Osteoblast (primary cell): ENCODE results near the gene C6orf89. TPM values are rescaled to one million over a fixed set of nuclear protein-coding genes. Genes with fewer than 3 reads are reported as not detected.
A peak's percentile ranks its signal among the peaks of the same experiment; 100 is the strongest.

Source experiments
- DNase-seq: peaks from one replicate; pipeline ENCODE4 v3.0.0; 2011; ENCODE audit warnings: low spot score, mixed read lengths; ENCODE audit not compliant: insufficient read length; ENCODE audit errors: missing footprints
- H2AFZ ChIP-seq: 2 replicates; pipeline ENCODE4 v1.6.0; 2011; ENCODE audit warnings: mild to moderate bottlenecking, low read length
- H3K27ac ChIP-seq: 2 replicates; pipeline ENCODE4 v1.5.1; 2011; ENCODE audit warnings: mild to moderate bottlenecking, low read depth, low read length, moderate library complexity
- H3K27me3 ChIP-seq: 2 replicates; pipeline ENCODE4 v1.6.0; 2012; ENCODE audit warnings: mild to moderate bottlenecking, control low read depth, inconsistent platforms, low read length, moderate library complexity; ENCODE audit not compliant: insufficient read depth
- H3K36me3 ChIP-seq: 2 replicates; pipeline ENCODE4 v1.5.1; 2011; ENCODE audit warnings: mild to moderate bottlenecking, low read length, control low read depth, moderate library complexity; ENCODE audit not compliant: insufficient read depth
- H3K4me1 ChIP-seq: 2 replicates; pipeline ENCODE4 v1.5.1; 2011; ENCODE audit warnings: mild to moderate bottlenecking, low read length, control low read depth, moderate library complexity; ENCODE audit not compliant: insufficient read depth
- H3K4me2 ChIP-seq: 2 replicates; pipeline ENCODE4 v1.6.0; 2011; ENCODE audit warnings: mild to moderate bottlenecking, low read length; ENCODE audit not compliant: insufficient read depth
- H3K4me3 ChIP-seq: fragments of 200-600 bp; sonication (generic); 3 replicates; pipeline ENCODE4 v1.5.1; 2012; ENCODE audit warnings: mild to moderate bottlenecking, low read length, inconsistent platforms; ENCODE audit not compliant: insufficient read depth
- H3K79me2 ChIP-seq: 2 replicates; pipeline ENCODE4 v1.6.0; 2012; ENCODE audit warnings: mild to moderate bottlenecking, low read length, control low read depth, inconsistent platforms; ENCODE audit not compliant: insufficient read depth
- H3K9me3 ChIP-seq: 2 replicates; pipeline ENCODE4 v1.5.1; 2011; ENCODE audit warnings: low read depth, low read length, control low read depth
- H4K20me1 ChIP-seq: 2 replicates; pipeline ENCODE4 v1.6.0; 2012; ENCODE audit warnings: mild to moderate bottlenecking, low read length, control low read depth; ENCODE audit not compliant: insufficient read depth
- total RNA-seq: library from RNA; depleted of rRNA; stranded (reverse); fragments of >200 nt; gene quantifications from 2 replicates; pipeline ENCODE4 v1.2.3, GENCODE V29; 2012
- TF ChIP-seq, protein P1 (sequence below): IDR thresholded peaks from 2 replicates; pipeline ENCODE4 v1.5.1; 2011; ENCODE audit warnings: mild to moderate bottlenecking, low read depth, low read length, moderate library complexity; ENCODE audit errors: extremely low read depth

Gene C6orf89
- total RNA-seq, 1 donor, result 59.0 TPM

DNA sequence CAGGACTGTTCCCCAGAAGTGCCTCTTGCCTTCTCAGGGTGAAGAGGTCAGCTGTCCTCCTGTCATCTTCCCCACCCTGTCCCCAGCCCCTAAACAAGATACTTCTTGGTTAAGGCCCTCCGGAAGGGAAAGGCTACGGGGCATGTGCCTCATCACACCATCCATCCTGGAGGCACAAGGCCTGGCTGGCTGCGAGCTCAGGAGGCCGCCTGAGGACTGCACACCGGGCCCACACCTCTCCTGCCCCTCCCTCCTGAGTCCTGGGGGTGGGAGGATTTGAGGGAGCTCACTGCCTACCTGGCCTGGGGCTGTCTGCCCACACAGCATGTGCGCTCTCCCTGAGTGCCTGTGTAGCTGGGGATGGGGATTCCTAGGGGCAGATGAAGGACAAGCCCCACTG lies 78.6 kb downstream of the C6orf89 start:
- no peaks in the 10 kb centered on the region for H3K9me3 ChIP-seq
- no peak overlapping the region for H3K4me3 ChIP-seq
- H3K27me3 ChIP-seq, result no peaks in the 10 kb centered on the region
- H3K4me1 ChIP-seq, result peaks cover 10% of the 10 kb centered on the region
- H3K79me2 ChIP-seq, result no peaks in the 10 kb centered on the region
- DNase-seq, result peak; percentile 79
- no peak overlapping the region for H2AFZ ChIP-seq
- H3K36me3 ChIP-seq, result peaks cover 29% of the 10 kb centered on the region
- TF ChIP-seq, protein P1, sequence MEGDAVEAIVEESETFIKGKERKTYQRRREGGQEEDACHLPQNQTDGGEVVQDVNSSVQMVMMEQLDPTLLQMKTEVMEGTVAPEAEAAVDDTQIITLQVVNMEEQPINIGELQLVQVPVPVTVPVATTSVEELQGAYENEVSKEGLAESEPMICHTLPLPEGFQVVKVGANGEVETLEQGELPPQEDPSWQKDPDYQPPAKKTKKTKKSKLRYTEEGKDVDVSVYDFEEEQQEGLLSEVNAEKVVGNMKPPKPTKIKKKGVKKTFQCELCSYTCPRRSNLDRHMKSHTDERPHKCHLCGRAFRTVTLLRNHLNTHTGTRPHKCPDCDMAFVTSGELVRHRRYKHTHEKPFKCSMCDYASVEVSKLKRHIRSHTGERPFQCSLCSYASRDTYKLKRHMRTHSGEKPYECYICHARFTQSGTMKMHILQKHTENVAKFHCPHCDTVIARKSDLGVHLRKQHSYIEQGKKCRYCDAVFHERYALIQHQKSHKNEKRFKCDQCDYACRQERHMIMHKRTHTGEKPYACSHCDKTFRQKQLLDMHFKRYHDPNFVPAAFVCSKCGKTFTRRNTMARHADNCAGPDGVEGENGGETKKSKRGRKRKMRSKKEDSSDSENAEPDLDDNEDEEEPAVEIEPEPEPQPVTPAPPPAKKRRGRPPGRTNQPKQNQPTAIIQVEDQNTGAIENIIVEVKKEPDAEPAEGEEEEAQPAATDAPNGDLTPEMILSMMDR, result no peak
- H3K27ac ChIP-seq, result no peak overlapping the region
- peaks cover 5% of the 10 kb centered on the region for H4K20me1 ChIP-seq
- no peak overlapping the region for H3K4me2 ChIP-seq

DNA sequence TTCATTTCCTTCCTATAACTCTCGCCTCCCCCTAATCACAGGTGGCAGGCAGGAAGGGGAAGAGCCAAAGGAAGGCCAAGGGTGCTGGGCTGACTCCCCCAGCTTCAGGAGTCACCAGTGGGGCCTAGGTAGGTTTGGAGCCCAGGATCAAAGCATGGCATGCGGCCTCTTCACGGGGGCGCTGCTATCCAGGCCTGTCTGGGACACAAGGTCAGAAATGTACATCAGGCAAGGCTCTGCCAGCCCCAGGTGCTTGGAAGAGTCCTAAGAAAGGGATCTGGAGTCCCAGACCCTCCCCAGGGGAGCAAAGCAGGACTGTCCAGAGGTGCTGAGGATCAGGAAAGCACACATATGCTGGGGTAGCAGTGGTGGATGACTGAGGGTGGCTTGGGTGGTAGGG lies 79.2 kb downstream of the C6orf89 start:
- no peaks in the 10 kb centered on the region for H3K9me3 ChIP-seq
- peaks cover 10% of the 10 kb centered on the region for H3K4me1 ChIP-seq
- TF ChIP-seq, protein P1, result no peak
- no peaks in the 10 kb centered on the region for H3K27me3 ChIP-seq
- no peak overlapping the region for H3K4me3 ChIP-seq
- H3K4me2 ChIP-seq, result no peak overlapping the region
- no peak for DNase-seq
- peaks cover 7% of the 10 kb centered on the region for H4K20me1 ChIP-seq
- H2AFZ ChIP-seq, result no peak overlapping the region
- H3K27ac ChIP-seq, result no peak overlapping the region
- peaks cover 35% of the 10 kb centered on the region for H3K36me3 ChIP-seq
- no peaks in the 10 kb centered on the region for H3K79me2 ChIP-seq

DNA sequence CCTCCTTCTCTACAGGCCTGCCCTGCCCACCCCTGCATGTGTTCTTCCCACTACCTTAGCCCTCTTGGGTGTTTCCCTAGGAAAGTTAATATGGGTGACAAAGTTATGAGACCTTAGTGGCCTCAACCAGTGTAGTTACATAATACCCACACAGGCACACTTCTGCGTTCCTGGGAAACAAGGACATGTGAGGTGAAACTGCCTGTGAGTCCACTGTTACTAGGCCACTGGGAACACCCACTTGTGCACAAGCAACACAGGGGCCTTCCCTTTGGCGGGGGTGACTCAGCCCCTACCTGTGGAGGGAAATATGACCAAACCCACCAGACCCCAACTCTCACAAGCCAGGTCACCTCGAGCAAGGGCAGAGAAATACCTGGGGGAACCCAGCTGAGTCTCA lies 81.5 kb downstream of the C6orf89 start:
- H3K4me3 ChIP-seq, result no peak overlapping the region
- H3K27ac ChIP-seq, result no peak overlapping the region
- no peak overlapping the region for H3K4me2 ChIP-seq
- no peaks in the 10 kb centered on the region for H3K4me1 ChIP-seq
- peak; percentile 62 for DNase-seq
- no peaks in the 10 kb centered on the region for H3K79me2 ChIP-seq
- peaks cover 57% of the 10 kb centered on the region for H3K36me3 ChIP-seq
- peaks cover 20% of the 10 kb centered on the region for H4K20me1 ChIP-seq
- TF ChIP-seq, protein P1, result no peak
- H2AFZ ChIP-seq, result no peak overlapping the region
- H3K9me3 ChIP-seq, result no peaks in the 10 kb centered on the region
- no peaks in the 10 kb centered on the region for H3K27me3 ChIP-seq

DNA sequence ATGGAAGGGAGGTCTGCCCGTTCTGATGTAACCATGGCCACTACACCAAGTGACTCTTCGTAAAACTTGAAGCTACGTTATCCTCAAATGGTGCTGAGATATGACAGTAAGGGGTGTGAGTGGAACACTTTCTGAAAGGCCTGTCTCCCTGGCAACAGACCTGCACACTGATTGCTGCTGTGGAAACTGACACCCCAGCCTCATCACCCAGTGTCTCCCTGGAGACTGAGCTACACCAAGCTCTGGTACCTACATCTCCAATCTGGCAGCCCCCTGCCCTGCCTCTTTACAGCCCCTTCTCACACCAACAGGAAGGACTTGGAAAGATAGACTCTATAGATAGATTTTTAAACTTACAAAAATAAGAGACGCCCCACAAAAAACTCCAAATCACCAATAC lies 82.0 kb downstream of the C6orf89 start:
- H3K4me1 ChIP-seq, result no peaks in the 10 kb centered on the region
- TF ChIP-seq, protein P1, result no peak

More for the DNA sequence above, 82.0 kb downstream of the C6orf89 start:
- no peak overlapping the region for H2AFZ ChIP-seq
- peaks cover 62% of the 10 kb centered on the region for H3K36me3 ChIP-seq
- no peak overlapping the region for H3K4me3 ChIP-seq
- no peaks in the 10 kb centered on the region for H3K9me3 ChIP-seq
- H3K79me2 ChIP-seq, result peaks cover 2% of the 10 kb centered on the region
- no peak overlapping the region for H3K27ac ChIP-seq
- DNase-seq, result peak; percentile 55
- H3K4me2 ChIP-seq, result no peak overlapping the region
- H3K27me3 ChIP-seq, result no peaks in the 10 kb centered on the region
- peaks cover 20% of the 10 kb centered on the region for H4K20me1 ChIP-seq
